DOHH2 (cell line): Measurements from ENCODE around the gene BNC2.

ENCODE experiments used
- H3F3A ChIP-seq: fragments of 200-600 bp; sonication (generic), shearing (Covaris generic); 2 replicates; pipeline ENCODE4 v1.6.0; 2016; ENCODE audit warnings: antibody characterized with exemption, mild to moderate bottlenecking; ENCODE audit not compliant: control insufficient read depth, insufficient read depth
- H3K27ac ChIP-seq: fragments of 200-600 bp; sonication (generic); 2 replicates; pipeline ENCODE4 v1.5.1; 2014; ENCODE audit warnings: low read depth, mild to moderate bottlenecking, low read length, moderate library complexity
- H3K27me3 ChIP-seq: fragments of 200-600 bp; sonication (generic); 2 replicates; pipeline ENCODE4 v1.6.1; 2014; ENCODE audit warnings: mild to moderate bottlenecking, low read length, mixed read lengths; ENCODE audit not compliant: control insufficient read depth
- H3K36me3 ChIP-seq: fragments of 200-600 bp; sonication (generic); 2 replicates; pipeline ENCODE4 v1.6.1; 2014; ENCODE audit warnings: mild to moderate bottlenecking, low read length, moderate library complexity, mixed read lengths; ENCODE audit not compliant: control insufficient read depth
- H3K4me1 ChIP-seq: fragments of 200-600 bp; sonication (generic); 2 replicates; pipeline ENCODE4 v1.6.1; 2014; ENCODE audit warnings: mild to moderate bottlenecking, low read length, mixed read lengths; ENCODE audit not compliant: control insufficient read depth
- H3K4me2 ChIP-seq: fragments of 200-600 bp; sonication (generic); 2 replicates; pipeline ENCODE4 v1.6.0; 2014; ENCODE audit warnings: mild to moderate bottlenecking, low read length, moderate library complexity
- H3K4me3 ChIP-seq: fragments of 200-600 bp; sonication (generic); 2 replicates; pipeline ENCODE4 v1.5.1; 2014; ENCODE audit warnings: mild to moderate bottlenecking, low read length, mixed read lengths
- H3K79me2 ChIP-seq: fragments of 200-600 bp; sonication (generic); 2 replicates; pipeline ENCODE4 v1.6.1; 2014; ENCODE audit warnings: mild to moderate bottlenecking, low read length, mixed read lengths; ENCODE audit not compliant: control insufficient read depth
- H3K9me2 ChIP-seq: fragments of 200-600 bp; sonication (generic); replicated peaks from 2 replicates; pipeline ENCODE4 v1.6.1; 2014; ENCODE audit warnings: mild to moderate bottlenecking, low read length, mixed read lengths; ENCODE audit not compliant: control insufficient read depth
- H3K9me3 ChIP-seq: fragments of 200-600 bp; sonication (generic); 2 replicates; pipeline ENCODE4 v1.6.1; 2014; ENCODE audit warnings: antibody characterized with exemption, low read length, mixed read lengths; ENCODE audit not compliant: control insufficient read depth, insufficient read depth
- H4K20me1 ChIP-seq: fragments of 200-600 bp; sonication (generic); 2 replicates; pipeline ENCODE4 v1.6.0; 2014; ENCODE audit warnings: low read depth, mild to moderate bottlenecking, antibody characterized with exemption, low read length, moderate library complexity; ENCODE audit not compliant: control insufficient read depth, insufficient read depth
- EZH2phosphoT487 ChIP-seq: fragments of 200-600 bp; sonication (generic); IDR thresholded peaks from 2 replicates; pipeline ENCODE4 v1.6.1; 2017; ENCODE audit warnings: borderline replicate concordance, mild to moderate bottlenecking, antibody characterized with exemption, low read length, moderate library complexity, mixed read lengths
- TF ChIP-seq, protein P1 (sequence below): fragments of 200-600 bp; sonication (generic); IDR thresholded peaks from one replicate; pipeline ENCODE4 v1.5.1; 2014; ENCODE audit warnings: antibody characterized with exemption, mild to moderate bottlenecking, low read depth, low read length; ENCODE audit not compliant: poor library complexity, severe bottlenecking

Gene BNC2

DNA sequence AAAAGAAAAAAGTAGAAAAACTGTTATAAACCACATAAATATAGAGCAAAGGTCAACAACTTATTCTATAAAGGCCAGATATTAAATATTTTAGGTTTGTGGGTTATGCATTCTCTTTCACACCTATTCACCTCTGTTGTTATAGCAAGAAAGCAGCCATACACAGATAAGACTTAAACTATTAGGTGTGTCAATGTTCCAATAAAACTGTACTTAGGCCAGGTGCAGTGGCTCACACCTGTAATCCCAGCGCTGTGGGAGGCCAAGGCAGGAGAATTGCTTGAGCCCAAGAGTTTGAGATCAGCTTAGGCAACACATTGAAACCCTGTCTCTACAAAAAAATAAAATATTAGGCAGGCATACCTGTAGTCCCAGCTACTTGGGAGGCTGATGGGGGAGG, 314.7 kb downstream of the BNC2 start:
- TF ChIP-seq EZH2phosphoT487, result no peak
- TF ChIP-seq, protein P1, sequence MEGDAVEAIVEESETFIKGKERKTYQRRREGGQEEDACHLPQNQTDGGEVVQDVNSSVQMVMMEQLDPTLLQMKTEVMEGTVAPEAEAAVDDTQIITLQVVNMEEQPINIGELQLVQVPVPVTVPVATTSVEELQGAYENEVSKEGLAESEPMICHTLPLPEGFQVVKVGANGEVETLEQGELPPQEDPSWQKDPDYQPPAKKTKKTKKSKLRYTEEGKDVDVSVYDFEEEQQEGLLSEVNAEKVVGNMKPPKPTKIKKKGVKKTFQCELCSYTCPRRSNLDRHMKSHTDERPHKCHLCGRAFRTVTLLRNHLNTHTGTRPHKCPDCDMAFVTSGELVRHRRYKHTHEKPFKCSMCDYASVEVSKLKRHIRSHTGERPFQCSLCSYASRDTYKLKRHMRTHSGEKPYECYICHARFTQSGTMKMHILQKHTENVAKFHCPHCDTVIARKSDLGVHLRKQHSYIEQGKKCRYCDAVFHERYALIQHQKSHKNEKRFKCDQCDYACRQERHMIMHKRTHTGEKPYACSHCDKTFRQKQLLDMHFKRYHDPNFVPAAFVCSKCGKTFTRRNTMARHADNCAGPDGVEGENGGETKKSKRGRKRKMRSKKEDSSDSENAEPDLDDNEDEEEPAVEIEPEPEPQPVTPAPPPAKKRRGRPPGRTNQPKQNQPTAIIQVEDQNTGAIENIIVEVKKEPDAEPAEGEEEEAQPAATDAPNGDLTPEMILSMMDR, result no peak
- H3K4me3 ChIP-seq, result no peak overlapping the region

DNA sequence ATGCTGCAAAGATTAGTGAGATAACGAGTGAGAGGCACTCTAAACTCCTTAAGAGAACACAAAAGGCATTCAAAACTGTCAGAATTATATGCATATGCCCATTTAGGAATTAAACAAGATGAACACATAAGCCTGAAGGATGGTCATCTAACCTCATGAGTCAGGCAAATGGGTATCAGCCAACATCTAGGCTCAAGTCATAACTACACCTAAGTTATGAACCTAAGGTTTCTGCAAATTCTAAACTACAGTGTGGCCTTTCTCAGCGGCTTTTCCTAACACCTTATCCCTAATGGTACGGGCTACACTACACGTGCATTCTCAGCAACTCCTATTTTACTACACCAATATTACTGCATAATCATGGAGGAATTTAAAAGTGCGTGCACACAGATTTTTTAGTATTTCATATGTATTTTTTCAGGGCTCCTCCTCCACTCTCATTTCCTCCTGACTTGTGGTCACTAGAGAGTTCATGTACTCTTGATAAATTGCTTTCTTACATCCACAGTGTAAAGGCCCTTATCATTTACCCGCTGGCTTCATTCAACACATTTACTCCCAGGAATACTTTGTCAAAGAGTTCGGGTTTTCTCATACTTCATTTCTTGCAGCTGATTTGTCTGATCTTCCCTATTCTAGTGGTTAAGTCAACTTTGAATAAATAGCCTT, 316.5 kb downstream of the BNC2 start:
- Histone ChIP-seq H3K79me2 (no peaks in the 10 kb centered on the region), H3K9me3 (no peaks in the 10 kb centered on the region), H4K20me1 (no peaks in the 10 kb centered on the region), H3K4me1 (no peaks in the 10 kb centered on the region), H3K9me2 (no peaks in the 10 kb centered on the region), H3K36me3 (no peaks in the 10 kb centered on the region), H3K27ac (no peak overlapping the region), H3K4me2 (no peak overlapping the region), H3K27me3 (no peaks in the 10 kb centered on the region), H3K4me3 (no peak overlapping the region), H3F3A (no peaks in the 10 kb centered on the region)
- no peak for TF ChIP-seq EZH2phosphoT487
- TF ChIP-seq, protein P1, result no peak

More for the DNA sequence above, 314.7 kb downstream of the BNC2 start:
- Histone ChIP-seq H3K27ac (no peak overlapping the region), H3K9me3 (no peaks in the 10 kb centered on the region), H3F3A (no peaks in the 10 kb centered on the region), H3K4me2 (no peak overlapping the region), H3K27me3 (no peaks in the 10 kb centered on the region), H3K79me2 (no peaks in the 10 kb centered on the region), H3K4me1 (no peaks in the 10 kb centered on the region), H4K20me1 (no peaks in the 10 kb centered on the region), H3K9me2 (no peaks in the 10 kb centered on the region), H3K36me3 (no peaks in the 10 kb centered on the region)

DNA sequence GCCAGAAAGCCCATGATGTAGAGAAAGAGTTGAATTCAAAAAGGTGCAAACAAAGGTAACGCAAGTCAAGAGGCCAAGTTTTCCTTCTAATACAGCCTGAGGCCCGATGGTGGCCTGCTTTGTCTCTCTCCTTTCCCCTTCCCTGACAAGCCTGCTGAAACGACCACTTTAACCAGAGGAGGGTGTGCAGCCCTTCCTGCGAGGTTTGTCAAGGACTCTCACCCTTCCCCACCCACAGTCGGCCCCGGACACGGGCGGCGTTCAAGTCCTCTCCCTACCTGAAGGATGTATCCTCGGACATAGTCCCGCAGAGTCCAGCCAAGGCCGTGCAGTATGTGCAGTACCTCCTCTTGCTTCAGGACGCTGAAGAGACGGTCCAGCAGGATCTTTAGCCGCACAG, 318.2 kb downstream of the BNC2 start:
- no peaks in the 10 kb centered on the region for H3K9me2 ChIP-seq
- H3K4me3 ChIP-seq, result no peak overlapping the region
- no peak overlapping the region for H3K4me2 ChIP-seq
- no peaks in the 10 kb centered on the region for H3K79me2 ChIP-seq
- no peaks in the 10 kb centered on the region for H4K20me1 ChIP-seq
- H3K27ac ChIP-seq, result no peak overlapping the region
- H3K27me3 ChIP-seq, result no peaks in the 10 kb centered on the region
- no peaks in the 10 kb centered on the region for H3K36me3 ChIP-seq
- no peaks in the 10 kb centered on the region for H3F3A ChIP-seq
- no peaks in the 10 kb centered on the region for H3K9me3 ChIP-seq
- no peaks in the 10 kb centered on the region for H3K4me1 ChIP-seq
- no peak for TF ChIP-seq EZH2phosphoT487
- TF ChIP-seq, protein P1, result no peak

DNA sequence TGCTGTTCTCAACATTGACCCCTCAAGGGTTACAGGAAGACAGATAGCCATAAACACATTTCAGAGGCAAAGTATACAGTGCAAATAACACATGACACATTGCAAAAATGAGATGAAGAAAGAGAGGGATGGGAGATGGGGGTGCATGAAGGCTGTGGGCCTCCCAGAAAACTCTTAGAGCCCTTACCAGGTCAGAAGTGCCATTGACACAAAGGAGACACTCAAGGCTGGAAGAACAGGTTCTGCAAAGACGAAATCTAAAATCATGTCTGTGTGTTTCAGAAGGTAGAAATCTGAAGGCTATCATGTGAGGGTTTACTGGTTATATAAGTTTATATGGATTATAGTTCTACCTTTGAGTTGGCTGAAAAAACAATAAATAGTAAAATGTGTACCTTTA, 318.8 kb downstream of the BNC2 start:
- no peak for TF ChIP-seq EZH2phosphoT487
- TF ChIP-seq, protein P1, result no peak
- H3K9me3 ChIP-seq, result no peaks in the 10 kb centered on the region
- H3K79me2 ChIP-seq, result no peaks in the 10 kb centered on the region
- H3K27me3 ChIP-seq, result no peaks in the 10 kb centered on the region
- no peaks in the 10 kb centered on the region for H3K4me1 ChIP-seq
- H4K20me1 ChIP-seq, result no peaks in the 10 kb centered on the region
- no peak overlapping the region for H3K27ac ChIP-seq
- H3F3A ChIP-seq, result no peaks in the 10 kb centered on the region
- H3K4me3 ChIP-seq, result no peak overlapping the region
- H3K36me3 ChIP-seq, result no peaks in the 10 kb centered on the region
- H3K9me2 ChIP-seq, result no peaks in the 10 kb centered on the region
- H3K4me2 ChIP-seq, result no peak overlapping the region
